Esophagus (tissue), 2 donors: Measurements from ENCODE around the gene ATRNL1. TPM values are rescaled to one million over a fixed set of nuclear protein-coding genes. Genes with fewer than 3 reads are reported as not detected.

Experiments used
- H3K27ac ChIP-seq, 2 donors: one replicate each; pipeline ENCODE4 v1.5.1; 2013; ENCODE audit warnings: low read depth in 2 of 2, mild to moderate bottlenecking in 2 of 2, inconsistent platforms in 1 of 2, low read length in 1 of 2, moderate library complexity in 1 of 2
- H3K27me3 ChIP-seq, 2 donors: one replicate each; pipeline ENCODE4 v1.6.1; 2013; ENCODE audit warnings: low read length in 2 of 2, control low read depth in 1 of 2, mild to moderate bottlenecking in 1 of 2; ENCODE audit not compliant: insufficient read depth in 2 of 2, control insufficient read depth in 1 of 2
- H3K36me3 ChIP-seq, 2 donors: one replicate each; pipeline ENCODE4 v1.6.1; 2013; ENCODE audit warnings: low read length in 1 of 2; ENCODE audit not compliant: control insufficient read depth in 2 of 2, insufficient read depth in 2 of 2
- H3K4me1 ChIP-seq, 2 donors: one replicate each; pipeline ENCODE4 v1.6.1; 2013; ENCODE audit warnings: low read length in 1 of 2; ENCODE audit not compliant: control insufficient read depth in 2 of 2, insufficient read depth in 2 of 2
- H3K4me3 ChIP-seq, 2 donors: one replicate each; pipeline ENCODE4 v1.5.1; 2013; ENCODE audit warnings: low read length in 2 of 2, mild to moderate bottlenecking in 2 of 2, low read depth in 1 of 2, moderate library complexity in 1 of 2
- H3K9me3 ChIP-seq, 2 donors: one replicate each; pipeline ENCODE4 v1.6.1; 2013; ENCODE audit warnings: mild to moderate bottlenecking in 2 of 2, low read depth in 1 of 2, low read length in 1 of 2, moderate library complexity in 1 of 2; ENCODE audit not compliant: control insufficient read depth in 2 of 2, insufficient read depth in 1 of 2
- WGBS, 2 donors: extraction: QIAGEN DNeasy Blood & Tissue Kit; methylation state at CpG; one replicate each; pipeline ENCODE4 v1.1.7; 2013; 5-methylcytosine and 5-hydroxymethylcytosine counted together
- polyA plus RNA-seq, 2 donors: library from polyadenylated mRNA; stranded (reverse); fragments of 200-250 nt; gene quantifications; one replicate each; pipeline ENCODE4 v1.2.3, GENCODE V29; 2013
- donor health status: healthy with polysubstance abuse.
- donor health status: Bipolar disorder and iron deficiency.

The ATRNL1 gene
- polyA plus RNA-seq, 2 donors = 0.20 to 0.39 TPM

DNA sequence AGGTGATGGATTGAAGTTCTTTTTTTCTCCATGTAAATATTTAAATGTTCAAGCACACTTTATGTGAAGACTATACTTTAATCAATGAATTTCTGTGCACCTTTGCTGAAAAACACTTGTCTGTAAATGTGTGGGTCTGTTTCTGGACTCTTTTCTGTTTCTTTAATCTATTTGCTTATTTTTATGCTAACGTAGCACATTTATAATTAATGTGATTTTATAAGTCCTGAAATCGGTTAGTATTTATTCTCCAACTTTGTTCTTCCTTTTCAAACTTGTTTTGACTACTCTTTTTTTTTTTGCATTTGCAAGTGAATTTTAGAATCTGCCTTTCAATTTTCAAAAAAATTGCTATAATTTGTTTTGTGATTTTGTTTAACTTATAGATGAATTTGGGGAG is 334.4 kb downstream of the ATRNL1 start:
- Histone ChIP-seq H3K27ac (no peak overlapping the region), H3K4me1 (no peaks in the 10 kb centered on the region), H3K36me3 (no peaks in the 10 kb centered on the region), H3K27me3 (no peaks in the 10 kb centered on the region), H3K9me3 (no peaks in the 10 kb centered on the region), H3K4me3 (no peak overlapping the region)
- 56 to 64% methylated on average over 2 of the region's 2 CpGs for WGBS, 2 donors

DNA sequence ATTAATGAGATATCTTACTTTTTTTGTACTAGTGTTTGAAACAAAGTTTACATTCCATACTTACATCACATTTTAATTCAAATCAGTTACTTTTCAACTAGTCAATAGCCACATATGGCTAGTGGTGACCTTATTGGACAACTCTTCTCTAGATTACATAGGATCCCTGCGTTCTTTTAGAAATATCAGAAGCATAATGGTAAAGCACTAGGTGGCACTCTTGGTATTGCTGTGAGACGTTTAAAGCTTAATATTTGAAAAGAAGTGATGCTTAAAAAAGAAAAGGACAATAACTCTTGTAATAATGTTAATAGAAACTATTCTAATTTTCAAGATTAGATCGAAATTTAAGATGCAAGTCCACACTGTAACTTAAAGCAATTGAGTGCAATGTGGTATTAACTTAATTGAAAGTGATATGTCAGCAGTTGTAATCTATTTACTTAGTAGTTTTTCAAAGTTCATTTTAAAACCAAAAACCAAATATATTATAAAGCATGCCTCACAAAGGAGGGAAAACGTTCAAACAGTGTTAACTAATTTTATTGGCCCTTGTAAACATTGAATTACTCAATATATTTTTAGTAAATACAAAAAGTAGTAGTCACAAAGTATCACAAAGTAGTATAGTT is 339.1 kb downstream of the ATRNL1 start:
- no peaks in the 10 kb centered on the region for H3K4me1 ChIP-seq
- no peak overlapping the region for H3K4me3 ChIP-seq
- H3K36me3 ChIP-seq = no peaks in the 10 kb centered on the region
- no peak overlapping the region for H3K27ac ChIP-seq
- no peaks in the 10 kb centered on the region for H3K27me3 ChIP-seq
- 20 to 21% methylated on average over 4 of the region's 4 CpGs for whole genome bisulfite sequencing, 2 donors
- no peaks in the 10 kb centered on the region for H3K9me3 ChIP-seq

DNA sequence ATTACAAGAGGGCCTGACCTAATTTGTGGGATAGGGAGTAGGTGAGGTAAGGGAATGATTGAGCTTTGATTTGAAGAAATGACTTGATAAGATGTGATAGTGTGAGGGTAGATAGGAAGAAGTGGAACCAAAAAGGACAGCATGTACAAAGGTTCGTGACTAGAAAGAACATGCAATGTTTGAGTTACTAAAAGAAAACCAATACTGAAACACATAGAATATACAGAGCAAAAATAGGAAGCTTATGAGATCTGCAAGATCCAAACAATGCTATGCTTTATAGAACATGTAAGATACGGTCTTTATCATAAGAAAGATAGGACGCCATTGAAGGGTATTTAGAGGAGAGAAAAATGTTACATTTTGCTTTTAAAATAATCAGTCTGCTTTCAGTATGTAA is 343.8 kb downstream of the ATRNL1 start:
- WGBS, 2 donors = 74 to 77% methylated on average over 3 of the region's 3 CpGs
- H3K27me3 ChIP-seq = no peaks in the 10 kb centered on the region
- H3K27ac ChIP-seq = no peak overlapping the region

DNA sequence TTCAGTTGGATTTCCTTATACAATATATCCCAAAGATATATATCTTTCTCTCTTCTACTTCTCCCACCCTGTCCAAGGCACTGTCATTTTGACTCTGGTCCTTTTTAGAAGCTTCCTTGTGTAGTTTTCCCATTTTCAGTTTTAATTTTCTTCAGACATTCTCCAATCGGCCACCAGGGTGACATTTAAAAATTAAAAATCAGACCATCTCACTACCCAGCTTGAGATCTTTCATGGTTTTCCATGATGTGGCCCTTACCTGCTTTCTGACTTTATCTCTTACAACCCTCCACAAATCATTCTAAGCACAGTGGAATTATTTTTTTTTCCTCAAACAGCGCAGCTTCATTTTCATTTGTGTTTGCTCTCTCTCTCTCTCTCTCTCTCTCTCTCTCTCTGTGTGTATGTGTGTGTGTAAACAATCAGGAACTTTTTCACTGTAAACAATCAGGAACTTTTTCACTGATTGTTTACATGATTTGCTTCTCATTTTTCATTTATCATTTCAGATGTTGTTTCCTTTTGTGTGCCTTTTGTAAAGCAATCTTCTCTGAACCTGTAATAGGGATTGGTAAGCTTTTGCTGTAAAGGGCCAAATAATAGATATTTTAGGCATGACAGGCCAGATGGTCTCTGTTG is 348.9 kb downstream of the ATRNL1 start:
- H3K4me1 ChIP-seq = no peaks in the 10 kb centered on the region
- no peaks in the 10 kb centered on the region for H3K36me3 ChIP-seq
- WGBS, 2 donors = 49 to 57% methylated on average over 2 of the region's 2 CpGs
- no peak overlapping the region for H3K4me3 ChIP-seq
- H3K27ac ChIP-seq = no peak overlapping the region
- H3K27me3 ChIP-seq = no peaks in the 10 kb centered on the region
- H3K9me3 ChIP-seq = no peaks in the 10 kb centered on the region

More for the DNA sequence above, 343.8 kb downstream of the ATRNL1 start:
- H3K36me3 ChIP-seq = no peaks in the 10 kb centered on the region
- H3K4me3 ChIP-seq = no peak overlapping the region
- H3K9me3 ChIP-seq = no peaks in the 10 kb centered on the region
- H3K4me1 ChIP-seq = no peaks in the 10 kb centered on the region

DNA sequence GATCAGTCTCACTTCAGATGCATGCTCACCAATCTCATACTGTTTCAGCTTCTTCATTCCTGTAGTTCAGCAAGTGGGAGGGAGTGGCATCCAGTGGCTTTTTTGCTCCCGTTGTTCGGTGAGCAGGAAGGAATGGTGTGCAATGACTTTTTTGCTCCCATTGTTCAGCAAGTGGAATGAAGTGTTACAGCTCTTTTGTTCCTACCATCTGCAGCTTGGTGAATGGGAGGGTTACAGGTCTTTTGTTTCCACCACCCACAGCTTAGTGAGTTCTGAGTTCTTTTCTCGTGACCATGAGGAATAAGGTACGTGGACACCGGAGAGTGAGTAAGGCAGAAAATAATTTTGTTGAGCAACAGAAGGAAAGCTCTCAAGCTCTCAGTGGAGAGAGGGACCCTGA is 363.6 kb downstream of the ATRNL1 start:
- no peaks in the 10 kb centered on the region for H3K27me3 ChIP-seq
- H3K27ac ChIP-seq = no peak overlapping the region
- no peaks in the 10 kb centered on the region for H3K4me1 ChIP-seq
- no peaks in the 10 kb centered on the region for H3K36me3 ChIP-seq
- 85 to 86% methylated on average over 5 of the region's 5 CpGs for WGBS, 2 donors
- H3K4me3 ChIP-seq = no peak overlapping the region
- no peaks in the 10 kb centered on the region for H3K9me3 ChIP-seq

DNA sequence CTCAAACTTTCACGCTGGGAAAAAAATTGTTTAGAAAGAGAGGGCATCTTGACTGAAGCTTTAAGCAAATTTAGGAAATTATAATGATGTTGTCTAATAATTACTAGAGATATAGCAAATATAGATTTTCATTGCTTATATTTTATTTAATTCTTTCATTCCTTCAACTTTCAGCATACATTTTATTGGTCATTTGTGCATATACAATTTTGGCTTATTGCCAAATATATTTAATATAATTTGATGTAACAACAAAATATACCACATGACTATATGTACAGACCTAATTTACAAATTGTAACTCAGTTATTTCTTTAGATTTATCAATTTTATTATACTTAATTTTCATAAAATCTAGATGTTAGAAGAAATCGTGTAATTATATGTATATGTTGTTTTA is 390.1 kb downstream of the ATRNL1 start:
- no peaks in the 10 kb centered on the region for H3K4me1 ChIP-seq
- H3K36me3 ChIP-seq = no peaks in the 10 kb centered on the region
- no peaks in the 10 kb centered on the region for H3K27me3 ChIP-seq
- no peak overlapping the region for H3K4me3 ChIP-seq
- no peak overlapping the region for H3K27ac ChIP-seq
- WGBS, 2 donors = 89% methylated on average over 2 of the region's 2 CpGs
- no peaks in the 10 kb centered on the region for H3K9me3 ChIP-seq

DNA sequence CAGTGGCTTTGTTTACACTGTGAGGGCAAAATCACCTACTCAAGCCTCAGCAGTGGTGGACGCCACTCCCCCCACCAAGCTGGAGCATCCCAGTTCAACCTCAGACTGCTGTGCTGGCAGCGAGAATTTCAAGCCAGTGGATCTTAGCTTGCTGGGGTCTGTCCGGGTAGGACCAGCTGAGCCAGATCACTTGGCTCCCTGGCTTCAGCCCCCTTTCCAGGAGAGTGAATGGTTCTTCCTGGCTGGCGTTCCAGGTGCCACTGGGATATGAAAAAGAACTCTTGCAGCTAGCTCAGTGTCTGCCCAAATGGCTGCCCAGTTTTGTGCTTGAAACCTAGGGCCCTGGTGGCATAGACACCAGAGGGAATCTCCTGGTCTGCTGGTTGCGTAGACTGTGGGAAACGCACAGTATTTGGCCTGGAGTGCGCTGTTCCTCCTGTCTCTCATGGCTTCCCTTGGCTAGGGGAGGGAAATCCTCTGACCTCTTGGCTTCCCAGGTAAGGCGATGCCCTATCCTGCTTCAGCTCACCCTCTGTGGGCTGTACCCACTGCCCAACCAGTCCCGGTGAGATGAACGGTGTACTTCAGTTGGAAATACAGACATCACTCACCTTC is 398.5 kb downstream of the ATRNL1 start:
- no peaks in the 10 kb centered on the region for H3K9me3 ChIP-seq
- H3K4me3 ChIP-seq = no peak overlapping the region
- 83 to 86% methylated on average over 10 of the region's 10 CpGs for WGBS, 2 donors
- H3K27ac ChIP-seq = no peak overlapping the region
- H3K36me3 ChIP-seq = no peaks in the 10 kb centered on the region
- no peaks in the 10 kb centered on the region for H3K27me3 ChIP-seq
- H3K4me1 ChIP-seq = no peaks in the 10 kb centered on the region

DNA sequence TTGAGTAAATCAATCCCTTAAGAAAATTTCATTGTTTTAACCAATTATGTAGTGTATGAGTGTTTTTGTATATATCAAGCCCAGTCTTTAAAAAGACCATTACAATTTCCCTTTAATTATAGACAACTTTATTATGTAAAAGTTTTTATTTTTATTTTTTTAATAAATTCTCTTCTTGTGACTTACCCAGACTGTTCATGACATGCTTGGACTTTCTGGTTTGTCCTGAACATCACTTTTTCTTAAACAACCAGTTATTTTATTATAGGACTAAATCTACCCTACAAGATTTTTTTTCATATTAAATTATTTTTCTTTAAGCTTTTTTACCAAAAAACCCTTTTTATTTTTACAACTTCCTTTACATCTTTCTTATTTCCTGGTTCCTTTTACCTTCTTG is 410.4 kb downstream of the ATRNL1 start:
- Histone ChIP-seq H3K36me3 (no peaks in the 10 kb centered on the region), H3K27ac (no peak overlapping the region), H3K4me1 (no peaks in the 10 kb centered on the region), H3K4me3 (no peak overlapping the region), H3K27me3 (no peaks in the 10 kb centered on the region), H3K9me3 (no peaks in the 10 kb centered on the region)

DNA sequence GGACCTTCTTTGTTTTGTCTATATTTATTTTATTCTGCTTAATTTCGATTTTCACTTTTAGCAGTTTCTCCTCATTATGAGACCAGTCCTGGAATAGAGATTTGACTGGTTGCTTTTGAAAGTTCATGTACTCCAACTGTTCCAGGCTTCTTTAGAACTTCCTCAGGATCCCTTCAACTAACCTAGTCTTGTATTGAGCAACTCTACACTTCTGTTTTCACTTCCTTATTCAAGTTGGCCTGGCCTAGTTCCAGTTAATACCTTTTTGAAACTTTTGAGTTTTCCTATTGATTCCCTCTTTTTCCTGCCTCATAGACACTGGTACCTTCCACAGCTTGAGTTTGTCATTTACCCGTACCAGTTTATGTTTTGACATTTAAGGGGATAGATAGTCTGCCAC is 421.7 kb downstream of the ATRNL1 start:
- H3K27ac ChIP-seq = no peak overlapping the region
- no peaks in the 10 kb centered on the region for H3K9me3 ChIP-seq
- no peaks in the 10 kb centered on the region for H3K27me3 ChIP-seq
- 79 to 83% methylated on average over 2 of the region's 2 CpGs for WGBS, 2 donors
- no peak overlapping the region for H3K4me3 ChIP-seq
- H3K4me1 ChIP-seq = no peaks in the 10 kb centered on the region
- H3K36me3 ChIP-seq = no peaks in the 10 kb centered on the region

DNA sequence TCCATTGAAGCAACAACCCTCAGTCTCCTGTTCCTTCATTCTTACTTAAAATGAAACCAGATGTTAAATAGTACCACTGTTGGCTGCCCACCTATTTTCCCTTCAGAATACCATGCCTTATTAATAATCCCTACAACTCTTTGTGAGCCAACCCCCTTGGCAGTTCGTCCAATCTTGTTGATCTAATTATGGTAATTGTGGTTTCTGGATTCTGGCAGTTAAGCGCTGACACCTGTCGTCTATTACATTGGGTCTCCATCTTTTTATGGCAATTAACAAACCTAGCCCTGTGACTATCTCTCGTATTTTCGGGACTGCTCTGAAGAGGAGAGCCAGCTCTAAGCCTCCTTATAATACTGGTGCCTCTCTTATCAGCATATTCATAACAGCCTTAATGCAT is 432.0 kb downstream of the ATRNL1 start:
- WGBS, 2 donors = 85 to 86% methylated on average over 5 of the region's 5 CpGs
- peaks cover 3 to 4% of the 10 kb centered on the region in 2 donors for H3K9me3 ChIP-seq
- no peak overlapping the region for H3K4me3 ChIP-seq
- H3K27ac ChIP-seq = no peak overlapping the region
- H3K4me1 ChIP-seq = no peaks in the 10 kb centered on the region
- H3K36me3 ChIP-seq = no peaks in the 10 kb centered on the region
- H3K27me3 ChIP-seq = no peaks in the 10 kb centered on the region
